K562 (cell line): ENCODE measurements around the gene CEP43. TPM values are rescaled to one million over a fixed set of nuclear protein-coding genes. Genes with fewer than 3 reads are reported as not detected.

Experiments used
- PBX2 ChIP-seq, 2 experiments: IDR thresholded peaks in 1 of 2; conservative IDR thresholded peaks in 1 of 2; 2 replicates each; pipeline ENCODE4 v1.6.1; 2016; ENCODE audit warnings: low read depth in 2 of 2, mild to moderate bottlenecking in 1 of 2, missing compliant biosample characterization in 1 of 2, missing genetic modification characterization in 1 of 2, moderate library complexity in 1 of 2
- RNF2 ChIP-seq: sonication (generic); IDR thresholded peaks from 2 replicates; pipeline ENCODE4 v1.6.1; 2016
- SP1 ChIP-seq: sonication (generic); formaldehyde crosslinking; IDR thresholded peaks from 2 replicates; pipeline ENCODE4 v1.8.1; 2022; ENCODE audit warnings: mild to moderate bottlenecking, missing genetic modification reagents
- ZNF639 ChIP-seq, 2 experiments: fragments of 200-800 bp in 1 of 2; sonication (Bioruptor generic) in 1 of 2; sonication (generic) in 1 of 2; formaldehyde crosslinking in 1 of 2; IDR thresholded peaks in 1 of 2; conservative IDR thresholded peaks in 1 of 2; 2 replicates each; pipeline versions ENCODE4 v1.5.0 to v1.6.1; 2016 to 2020; ENCODE audit warnings: missing compliant biosample characterization in 1 of 2, missing genetic modification characterization in 1 of 2, missing genetic modification reagents in 1 of 2
- polyA plus RNA-seq, 8 experiments: library from polyadenylated mRNA; depleted of rRNA in 4 of 8; stranded (reverse) in 5 of 8; unstranded in 3 of 8; fragments of >200 nt; fragmentation: Nextera tagmentation in 2 of 8; fragmentation: Illumina TruSeq in 1 of 8; extraction: Ambion mirVana in 2 of 8; extraction: Trizol in 1 of 8; gene quantifications; 2 replicates each; pipeline versions ENCODE4 v1.2.1 to v1.2.3, GENCODE V29; 2011 to 2014; ENCODE audit warnings: inconsistent platforms in 1 of 8, missing spikeins in 1 of 8
- total RNA-seq, 7 experiments: library from RNA; depleted of rRNA in 6 of 7; stranded (reverse); fragments of >200 nt in 6 of 7; fragmentation: Illumina TruSeq in 2 of 7; extraction: Trizol in 2 of 7; gene quantifications; 2 replicates each; pipeline versions ENCODE4 v1.2.1 to v1.2.3, GENCODE V29; 2011 to 2021; ENCODE audit warnings: low replicate concordance in 1 of 7

Gene CEP43
- total and polyA plus RNA-seq, 9 of the 15 experiments (the other 6 are each of a cell fraction or from before 2014, with no cell fraction given) = 15.2 to 55.7 (median 47.4) TPM

- TF ChIP-seq PBX2 (CRISPR knock-in tag; IDR thresholded peaks at IDR 0.05; ENCODE audit: low read depth) (no peak), PBX2 (tag; conservative IDR thresholded peaks at IDR 0.05; ENCODE audit: low read depth) (peak; percentile 81), RNF2 (no peak), ZNF639 (CRISPR knock-in tag; conservative IDR thresholded peaks at IDR 0.05 in 1 of 2, IDR thresholded peaks at IDR 0.05 in 1 of 2) (0 out of 4 replicates have a peak, but pooled peaks of 1 of the 2 experiments have one; percentile 34), SP1 (CRISPR knock-in tag) (no peak)
These were observed 45.0 kb upstream of the CEP43 start (continued) for GRCh38 chr6:166954118-166954713.
